A549 (cell line): ENCODE data around the gene KATNBL1.

Source experiments
- BCL3 ChIP-seq: fragments of >200 bp; sonication (Bioruptor Twin); formaldehyde crosslinking; IDR thresholded peaks from 3 replicates; pipeline ENCODE4 v1.6.1; 2016
- CTCF ChIP-seq: fragments of >200 bp; sonication (Bioruptor Twin); formaldehyde crosslinking; IDR thresholded peaks from 3 replicates; pipeline ENCODE4 v1.5.1; 2016
- GATA3 ChIP-seq: IDR thresholded peaks from 2 replicates; pipeline ENCODE4 v1.6.1; 2012; ENCODE audit warnings: borderline replicate concordance
- KDM1A ChIP-seq: fragments of 200-600 bp; sonication (generic); IDR thresholded peaks from 2 replicates; pipeline ENCODE4 v1.6.1; 2016; ENCODE audit warnings: low read depth, mild to moderate bottlenecking
- MAX ChIP-seq: IDR thresholded peaks from 2 replicates; pipeline ENCODE4 v1.6.1; 2012

GRCh38 chr15:34158355-34158754 is 51.5 kb downstream of the KATNBL1 start:
- TF ChIP-seq BCL3 (no peak), CTCF (no peak), KDM1A (no peak), MAX (no peak), GATA3 (no peak)
